HepG2 (cell line): ENCODE measurements around the gene AP2S1. TPM values are rescaled to one million over a fixed set of nuclear protein-coding genes. Genes with fewer than 3 reads are reported as not detected.

Source experiments
- GATAD2A ChIP-seq: IDR thresholded peaks from 2 replicates; pipeline ENCODE4 v1.6.1; 2016
- GFI1 ChIP-seq: sonication (generic); formaldehyde crosslinking; IDR thresholded peaks from 2 replicates; pipeline ENCODE4 v1.5.0; 2020; ENCODE audit warnings: missing genetic modification reagents, mild to moderate bottlenecking, borderline replicate concordance
- IKZF4 ChIP-seq: sonication (generic); formaldehyde crosslinking; IDR thresholded peaks from 2 replicates; pipeline ENCODE4 v1.5.1; 2020; ENCODE audit warnings: borderline replicate concordance, mild to moderate bottlenecking, low read depth, missing genetic modification reagents; ENCODE audit errors: not compliant biosample characterization
- IKZF5 ChIP-seq: IDR thresholded peaks from 2 replicates; pipeline ENCODE4 v1.6.1; 2018; ENCODE audit warnings: missing genetic modification reagents, mild to moderate bottlenecking, missing compliant biosample characterization
- JDP2 ChIP-seq: sonication (generic); formaldehyde crosslinking; IDR thresholded peaks from 2 replicates; pipeline ENCODE4 v1.8.1; 2022; ENCODE audit warnings: missing genetic modification reagents, borderline replicate concordance
- JUND ChIP-seq: sonication (generic); formaldehyde crosslinking; IDR thresholded peaks from 2 replicates; pipeline ENCODE4 v1.8.0; 2022; ENCODE audit warnings: mild to moderate bottlenecking, missing genetic modification reagents
- MXI1 ChIP-seq: IDR thresholded peaks from 3 replicates; pipeline ENCODE4 v1.6.1; 2012; ENCODE audit warnings: low read depth, low read length, inconsistent platforms, borderline replicate concordance
- NR2C2 ChIP-seq: sonication (generic); formaldehyde crosslinking; IDR thresholded peaks from 2 replicates; pipeline ENCODE4 v1.4.0; 2020; ENCODE audit warnings: missing genetic modification reagents, mild to moderate bottlenecking, moderate library complexity, borderline replicate concordance
- PHF5A ChIP-seq: IDR thresholded peaks from one replicate; pipeline ENCODE4 v1.6.1; 2018; ENCODE audit warnings: low read depth, missing genetic modification reagents; ENCODE audit not compliant: unreplicated experiment
- SCMH1 ChIP-seq: sonication (generic); formaldehyde crosslinking; IDR thresholded peaks from 2 replicates; pipeline ENCODE4 v1.9.0; 2021; ENCODE audit warnings: missing genetic modification reagents, mild to moderate bottlenecking, borderline replicate concordance
- SOX6 ChIP-seq, 2 experiments: fragments of 450-650 bp in 1 of 2; sonication (generic) in 1 of 2; formaldehyde crosslinking in 1 of 2; IDR thresholded peaks; 2 replicates each; pipeline versions ENCODE4 v1.4.0 to v1.6.1; 2017 to 2020; ENCODE audit warnings: antibody characterized with exemption in 1 of 2, mild to moderate bottlenecking in 1 of 2, missing genetic modification reagents in 1 of 2
- SRSF4 ChIP-seq: fragments of 200-400 bp; formaldehyde crosslinking; IDR thresholded peaks from one replicate; pipeline ENCODE4 v1.6.1; 2018; ENCODE audit warnings: mild to moderate bottlenecking, low read depth, low read length, moderate library complexity; ENCODE audit not compliant: poor library complexity, severe bottlenecking
- SRY ChIP-seq: sonication (generic); formaldehyde crosslinking; IDR thresholded peaks from 2 replicates; pipeline ENCODE4 v1.8.0; 2022; ENCODE audit warnings: mild to moderate bottlenecking, missing genetic modification reagents
- THAP11 ChIP-seq: IDR thresholded peaks from 2 replicates; pipeline ENCODE4 v1.6.1; 2016; ENCODE audit warnings: missing biosample characterization, missing genetic modification reagents
- ZFY ChIP-seq: sonication (generic); formaldehyde crosslinking; IDR thresholded peaks from 2 replicates; pipeline ENCODE4 v1.4.0; 2020; ENCODE audit warnings: missing genetic modification reagents
- ZNF431 ChIP-seq: sonication (generic); formaldehyde crosslinking; IDR thresholded peaks from 2 replicates; pipeline ENCODE4 v1.9.0; 2022; ENCODE audit warnings: missing genetic modification reagents, low read depth, mild to moderate bottlenecking, borderline replicate concordance
- ZNF510 ChIP-seq: sonication (generic); formaldehyde crosslinking; IDR thresholded peaks from 2 replicates; pipeline ENCODE4 v1.4.0; 2020; ENCODE audit warnings: low read depth, mild to moderate bottlenecking, missing genetic modification reagents
- ZNF672 ChIP-seq: sonication (generic); formaldehyde crosslinking; IDR thresholded peaks from 2 replicates; pipeline ENCODE4 v1.8.1; 2022; ENCODE audit warnings: missing genetic modification reagents
- ZNF7 ChIP-seq: IDR thresholded peaks from 2 replicates; pipeline ENCODE4 v1.6.1; 2016; ENCODE audit warnings: missing biosample characterization, missing genetic modification reagents
- ZNF740 ChIP-seq: sonication (generic); formaldehyde crosslinking; IDR thresholded peaks from 2 replicates; pipeline ENCODE4 v1.4.0; 2020; ENCODE audit warnings: missing genetic modification reagents
- ZNF749 ChIP-seq: sonication (generic); formaldehyde crosslinking; IDR thresholded peaks from 2 replicates; pipeline ENCODE4 v1.8.0; 2022; ENCODE audit warnings: mild to moderate bottlenecking, missing genetic modification reagents, moderate library complexity, borderline replicate concordance
- ZSCAN25 ChIP-seq: sonication (generic); formaldehyde crosslinking; IDR thresholded peaks from 2 replicates; pipeline ENCODE4 v1.8.0; 2022; ENCODE audit warnings: mild to moderate bottlenecking, missing genetic modification reagents
- ZUFSP ChIP-seq: sonication (generic); formaldehyde crosslinking; IDR thresholded peaks from 2 replicates; pipeline ENCODE4 v1.9.0; 2021; ENCODE audit warnings: missing genetic modification reagents, mild to moderate bottlenecking, borderline replicate concordance
- polyA plus RNA-seq, 8 experiments: library from polyadenylated mRNA; depleted of rRNA in 3 of 8; stranded (reverse) in 7 of 8; unstranded in 1 of 8; fragments of >200 nt; fragmentation: Illumina TruSeq in 4 of 8; extraction: Trizol in 4 of 8; gene quantifications; 2 replicates each; pipeline versions ENCODE4 v1.2.1 to v1.2.3, GENCODE V29; 2011 to 2016; ENCODE audit warnings: low read depth in 4 of 8, missing spikeins in 1 of 8, mixed read lengths in 1 of 8; ENCODE audit not compliant: insufficient read depth in 1 of 8
- total RNA-seq, 5 experiments: library from RNA; depleted of rRNA; stranded (reverse); fragments of >200 nt; fragmentation: Illumina TruSeq; extraction: Trizol; gene quantifications; 2 replicates each; pipeline ENCODE4 v1.2.3, GENCODE V29; 2016; ENCODE audit warnings: low read depth in 1 of 5
- TF ChIP-seq, protein P1 (sequence below): sonication (generic); formaldehyde crosslinking; IDR thresholded peaks from 2 replicates; pipeline ENCODE4 v1.5.0; 2020; ENCODE audit warnings: missing genetic modification reagents, mild to moderate bottlenecking, borderline replicate concordance
- TF ChIP-seq, protein P2 (sequence below): IDR thresholded peaks from 2 replicates; pipeline ENCODE4 v1.6.1; 2016; ENCODE audit warnings: missing compliant biosample characterization, missing genetic modification reagents, borderline replicate concordance

AP2S1 gene
- total and polyA plus RNA-seq, 2 of the 13 experiments (the other 11 are each of a cell fraction or from before 2014, with no cell fraction given), result 45.2 to 86.1 TPM

- no peak for TF ChIP-seq IKZF4 (CRISPR knock-in tag)
- no peak for TF ChIP-seq THAP11 (CRISPR knock-in tag)
- TF ChIP-seq GATAD2A (CRISPR knock-in tag), result peak; percentile 74
- no peak for TF ChIP-seq GFI1 (CRISPR knock-in tag)
- no peak for TF ChIP-seq IKZF5 (CRISPR knock-in tag)
- TF ChIP-seq ZNF431 (CRISPR knock-in tag), result no peak
- no peak for TF ChIP-seq SRY (CRISPR knock-in tag)
- no peak for TF ChIP-seq ZNF510 (CRISPR knock-in tag)
- no peak for TF ChIP-seq MXI1
- TF ChIP-seq ZSCAN25 (CRISPR knock-in tag), result no peak
- no peak for TF ChIP-seq SCMH1 (CRISPR knock-in tag)
- no peak for TF ChIP-seq SRSF4
- TF ChIP-seq, protein P1, sequence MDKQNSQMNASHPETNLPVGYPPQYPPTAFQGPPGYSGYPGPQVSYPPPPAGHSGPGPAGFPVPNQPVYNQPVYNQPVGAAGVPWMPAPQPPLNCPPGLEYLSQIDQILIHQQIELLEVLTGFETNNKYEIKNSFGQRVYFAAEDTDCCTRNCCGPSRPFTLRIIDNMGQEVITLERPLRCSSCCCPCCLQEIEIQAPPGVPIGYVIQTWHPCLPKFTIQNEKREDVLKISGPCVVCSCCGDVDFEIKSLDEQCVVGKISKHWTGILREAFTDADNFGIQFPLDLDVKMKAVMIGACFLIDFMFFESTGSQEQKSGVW, result no peak
- no peak for TF ChIP-seq ZNF672 (CRISPR knock-in tag)
- TF ChIP-seq ZNF749 (CRISPR knock-in tag), result no peak
- peak; percentile 68; the same call in 1 of the 2 replicates for TF ChIP-seq NR2C2 (CRISPR knock-in tag)
- TF ChIP-seq JDP2 (CRISPR knock-in tag), result no peak
- TF ChIP-seq SOX6 (IDR thresholded peaks at IDR 0.05), result no peak
- peak; percentile 46; the same call in 1 of the 2 replicates for TF ChIP-seq SOX6 (CRISPR knock-in tag; IDR thresholded peaks at IDR 0.05)
- TF ChIP-seq, protein P2, sequence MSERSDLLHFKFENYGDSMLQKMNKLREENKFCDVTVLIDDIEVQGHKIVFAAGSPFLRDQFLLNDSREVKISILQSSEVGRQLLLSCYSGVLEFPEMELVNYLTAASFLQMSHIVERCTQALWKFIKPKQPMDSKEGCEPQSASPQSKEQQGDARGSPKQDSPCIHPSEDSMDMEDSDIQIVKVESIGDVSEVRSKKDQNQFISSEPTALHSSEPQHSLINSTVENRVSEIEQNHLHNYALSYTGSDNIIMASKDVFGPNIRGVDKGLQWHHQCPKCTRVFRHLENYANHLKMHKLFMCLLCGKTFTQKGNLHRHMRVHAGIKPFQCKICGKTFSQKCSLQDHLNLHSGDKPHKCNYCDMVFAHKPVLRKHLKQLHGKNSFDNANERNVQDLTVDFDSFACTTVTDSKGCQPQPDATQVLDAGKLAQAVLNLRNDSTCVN, result no peak
- no peak for TF ChIP-seq ZNF740 (CRISPR knock-in tag)
- no peak for TF ChIP-seq ZUFSP
- TF ChIP-seq JUND (CRISPR knock-in tag), result no peak
- TF ChIP-seq PHF5A (CRISPR knock-in tag), result no peak
- no peak for TF ChIP-seq ZFY (CRISPR knock-in tag)
- TF ChIP-seq ZNF7 (CRISPR knock-in tag), result no peak
These were observed 45.6 kb upstream of the AP2S1 start (continued) for GRCh38 chr19:46896076-46896794.
